HG03565 (cell line): ENCODE measurements around the gene C2orf92.
"Not testable (repeated sequence)": the region's sequence is repeated elsewhere in the genome, so short reads cannot be mapped to it uniquely, and the experiment has no call there.

ENCODE experiments used
- ATAC-seq: cut with Tn5 transposase; IDR thresholded peaks from one replicate; pipeline ENCODE4 v1.9.1; 2021; ENCODE audit warnings: mild to moderate bottlenecking, moderate library complexity; ENCODE audit not compliant: unreplicated experiment

Gene C2orf92

DNA sequence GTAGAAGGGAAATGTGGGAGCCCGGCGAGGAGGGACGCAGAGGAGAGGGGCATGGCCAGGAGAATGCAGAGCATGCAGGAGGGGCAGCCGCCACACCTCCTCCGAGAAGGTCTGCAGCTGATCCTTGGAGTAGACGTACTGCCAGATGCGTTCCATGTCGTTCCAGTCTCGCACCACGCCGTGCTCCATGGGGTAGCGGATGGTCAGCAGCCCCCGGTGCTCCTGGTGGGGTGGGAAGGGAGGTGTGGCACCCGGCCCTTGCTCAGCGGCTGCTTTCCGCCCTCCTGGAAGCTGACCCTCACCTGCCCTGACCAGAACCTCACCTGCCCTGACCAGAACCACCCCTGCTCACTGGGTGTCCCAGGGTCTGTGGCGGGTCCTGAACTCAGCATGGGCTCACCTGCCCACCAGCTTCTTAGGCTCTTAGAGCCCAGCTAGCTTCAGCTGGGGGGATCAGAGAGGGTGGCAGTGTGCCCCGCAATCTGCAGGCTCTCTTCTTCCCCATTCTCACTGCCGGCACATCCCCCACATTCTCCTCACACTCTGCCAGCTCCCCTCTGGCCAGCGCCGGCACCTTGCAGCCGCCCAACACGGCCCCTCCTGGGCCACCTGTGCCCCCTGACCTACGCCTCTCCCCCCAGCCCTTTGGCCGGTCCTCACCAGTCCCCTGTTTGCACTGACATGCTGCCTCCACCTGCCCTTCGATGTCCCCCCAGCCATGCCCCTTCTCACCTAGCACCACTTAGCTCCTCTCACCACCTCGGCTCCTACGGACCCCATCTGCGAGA is 10.1 kb upstream of the C2orf92 start:
- no peak for ATAC-seq

DNA sequence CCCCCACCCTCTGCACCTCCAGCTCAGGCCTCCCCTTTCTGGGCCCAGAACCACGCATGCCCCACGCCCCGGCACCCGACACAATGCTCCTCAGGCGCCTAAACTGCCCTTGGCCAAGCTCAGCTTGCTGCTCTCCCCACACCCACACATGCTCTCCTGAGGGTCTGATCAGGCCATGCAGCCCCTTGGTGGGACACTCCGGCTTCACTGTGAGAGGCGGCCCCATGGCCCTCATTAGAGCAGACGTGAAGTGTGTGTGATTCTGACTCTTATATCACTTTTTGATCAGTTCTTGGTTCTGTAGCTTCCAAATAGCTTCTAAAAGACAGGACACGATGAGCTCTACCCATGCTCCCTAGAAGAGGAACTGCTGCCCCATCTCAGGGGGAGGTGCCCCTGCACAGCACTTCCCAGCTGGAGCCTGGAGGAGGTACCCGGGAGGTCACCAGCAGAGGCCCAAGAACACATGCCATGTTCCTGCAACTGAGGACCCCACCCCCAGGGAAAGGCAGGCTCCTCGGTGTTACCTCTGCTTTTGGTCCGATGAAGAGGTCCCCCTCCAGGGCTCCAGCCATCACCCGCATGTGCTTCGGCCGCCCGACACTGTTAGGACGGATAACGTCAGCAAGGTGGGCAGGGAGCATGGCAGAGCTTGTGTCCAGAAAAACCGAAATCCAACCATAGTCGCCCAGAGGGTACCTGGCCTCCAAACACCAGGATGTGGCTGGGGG is 9.3 kb upstream of the C2orf92 start:
- ATAC-seq, result no peak

DNA sequence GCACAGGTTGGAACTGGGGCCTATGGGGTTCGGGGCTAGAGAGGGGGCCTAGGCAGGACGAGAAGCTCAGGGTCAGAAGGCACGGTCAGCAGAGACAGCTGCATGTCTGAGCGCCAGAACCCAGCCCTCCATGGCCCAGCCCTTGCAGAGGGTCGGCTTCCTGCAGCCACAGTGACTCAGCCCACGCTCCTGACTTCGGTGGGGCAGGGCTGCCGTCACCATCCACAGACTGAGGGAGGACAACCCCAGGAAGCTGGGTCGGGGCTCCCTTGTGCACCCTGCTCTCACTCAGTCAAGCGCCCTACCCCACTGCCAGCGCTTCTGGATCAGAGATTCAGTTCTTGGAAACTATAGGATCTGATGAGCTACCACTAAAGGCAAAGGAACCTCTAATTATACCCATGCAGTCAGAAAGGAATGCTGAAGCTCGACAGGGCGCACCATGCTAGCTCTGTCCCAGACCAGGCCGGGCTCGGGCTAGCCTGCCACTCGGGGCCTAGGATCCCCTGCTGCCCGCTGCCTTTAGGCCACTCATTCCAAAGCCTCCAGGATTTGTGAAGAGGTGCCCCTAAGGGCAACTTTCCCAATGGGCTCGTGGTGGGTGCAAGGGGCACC is 8.6 kb upstream of the C2orf92 start:
- ATAC-seq, result no peak

DNA sequence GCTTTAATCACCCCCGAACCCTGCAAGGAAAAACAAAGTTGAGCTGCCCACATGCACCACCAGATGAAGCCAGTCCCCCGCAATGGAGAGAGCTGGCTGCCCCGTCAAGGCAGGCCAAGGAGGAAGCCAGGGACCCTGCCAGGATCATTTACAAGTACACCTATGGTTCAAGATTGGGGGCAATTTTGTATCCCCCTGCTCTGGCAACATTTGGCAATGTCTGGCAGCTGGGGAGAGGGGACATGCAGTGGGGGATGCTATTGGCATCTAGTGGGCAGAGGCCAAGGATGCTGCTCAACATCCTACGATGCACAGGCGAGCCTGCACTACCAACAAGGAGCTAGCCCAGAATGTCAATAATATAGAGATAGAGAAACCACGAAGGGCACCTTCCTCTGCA is 7.6 kb upstream of the C2orf92 start:
- no peak for ATAC-seq

DNA sequence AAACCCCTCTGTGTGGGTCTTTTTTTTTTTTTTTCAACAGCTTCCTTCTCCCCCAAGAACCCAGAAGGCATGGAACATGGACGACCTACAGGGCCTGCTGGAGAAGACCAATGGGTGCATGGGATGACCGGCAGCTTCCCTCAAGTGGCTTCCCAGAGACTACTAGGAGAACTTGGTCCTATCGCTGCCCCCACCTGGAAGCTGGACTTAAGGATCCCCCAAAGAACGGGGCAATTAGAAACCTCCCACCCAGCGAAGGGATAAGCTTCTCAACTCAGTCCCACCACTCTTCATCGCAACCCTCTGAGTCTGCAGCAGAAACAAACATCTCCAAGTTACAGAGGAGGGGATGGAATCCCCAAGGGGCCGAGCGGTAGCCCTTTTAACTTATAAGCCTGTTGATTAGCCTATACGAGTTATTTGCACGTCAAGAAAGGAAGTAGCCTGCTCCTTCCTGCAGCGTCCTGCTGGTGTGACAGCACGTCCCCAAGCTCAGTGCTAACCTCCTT is 7.1 kb upstream of the C2orf92 start:
- ATAC-seq, result no peak

DNA sequence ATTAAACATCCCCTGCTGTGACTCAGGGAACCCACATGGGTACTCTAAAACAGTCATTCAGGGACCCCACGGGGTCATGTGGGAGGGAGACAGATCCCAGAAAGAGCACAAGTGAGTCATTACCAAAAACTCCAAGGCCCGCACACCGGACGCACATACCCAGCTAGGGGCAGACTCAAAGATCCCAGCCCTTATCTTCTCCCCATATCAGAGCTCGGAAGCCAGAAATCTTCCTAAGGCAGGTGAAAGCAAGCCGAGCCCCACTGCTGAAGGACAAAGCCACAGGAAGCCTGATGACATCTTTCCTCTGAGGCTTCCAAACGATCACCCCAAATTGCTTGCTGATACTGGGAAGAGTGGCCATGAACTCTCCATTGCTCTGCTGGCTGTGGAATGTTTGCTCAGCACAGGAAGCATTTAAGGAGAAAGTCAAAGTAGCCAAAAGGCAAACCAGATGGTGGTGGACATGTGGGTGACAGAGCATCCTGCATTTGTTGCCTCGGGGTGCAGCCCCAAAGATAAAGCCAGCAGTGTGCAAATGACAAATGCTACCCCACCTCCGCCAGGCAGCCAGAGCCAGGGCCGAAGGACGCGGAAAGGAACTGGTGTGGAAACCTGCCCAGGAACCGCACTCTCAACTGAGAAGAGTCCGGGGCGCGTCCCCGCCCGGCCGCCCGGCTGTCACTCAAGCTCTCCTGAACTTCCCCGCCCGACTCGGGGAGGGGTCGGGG is 6.5 kb upstream of the C2orf92 start:
- ATAC-seq, result peak; percentile 25

DNA sequence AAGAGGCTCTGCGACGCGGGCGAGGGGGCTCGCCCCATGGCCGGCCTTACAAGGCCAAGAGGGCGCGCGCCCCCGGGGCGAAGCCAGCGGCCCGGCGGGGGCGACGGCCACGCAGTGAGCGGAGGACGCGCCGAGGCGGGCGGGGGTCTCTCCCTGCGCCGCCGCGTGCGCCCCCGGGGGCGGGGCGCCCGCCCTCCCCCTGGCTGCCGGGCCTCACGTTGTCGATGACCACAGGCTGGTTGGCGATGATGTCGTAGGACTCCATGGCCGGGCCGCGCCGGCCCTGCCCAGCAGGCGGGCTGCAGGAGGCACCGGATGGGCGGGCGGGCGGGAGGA is 5.9 kb upstream of the C2orf92 start:
- no peak for ATAC-seq

DNA sequence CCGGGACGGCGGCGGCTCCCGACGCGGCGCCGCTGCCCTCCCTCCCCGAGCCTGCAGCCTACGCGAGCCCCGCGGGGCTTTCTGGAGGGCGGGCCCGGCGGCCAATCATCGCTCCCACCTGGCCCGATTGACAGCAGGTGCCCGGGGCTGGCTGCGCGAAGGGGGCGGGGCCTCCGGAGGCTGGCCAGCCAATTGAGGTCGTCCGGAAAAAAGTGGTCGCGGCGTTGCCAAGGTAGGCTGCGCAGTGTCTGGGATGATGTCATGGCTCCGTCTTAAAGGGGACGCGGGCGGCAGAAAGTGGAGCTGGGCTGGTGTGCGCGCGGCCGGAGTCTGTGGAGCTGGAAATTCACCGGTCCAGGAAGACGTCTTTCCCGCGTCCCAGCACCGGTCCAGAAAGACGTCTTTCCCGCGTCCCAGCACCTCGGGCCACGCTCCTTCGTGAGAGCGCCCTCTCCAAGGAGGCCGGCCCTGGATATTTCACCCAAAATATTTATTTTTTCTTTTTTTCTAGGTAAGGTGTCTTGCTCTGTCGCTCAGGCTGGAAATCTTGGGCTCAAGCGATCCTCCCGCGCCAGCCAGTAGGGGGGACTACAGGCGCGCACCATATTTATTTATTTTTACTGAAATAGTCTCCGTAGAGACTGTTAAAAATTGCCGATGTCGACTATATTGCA is 5.4 kb upstream of the C2orf92 start, which contains the start of gene ACTR1B:
ACTR1B (minus strand) TSS at position 83 of the 674 bp plus-strand sequence. CDS start 154 bp downstream, outside the sequence.
- peak; percentile 86 for ATAC-seq

DNA sequence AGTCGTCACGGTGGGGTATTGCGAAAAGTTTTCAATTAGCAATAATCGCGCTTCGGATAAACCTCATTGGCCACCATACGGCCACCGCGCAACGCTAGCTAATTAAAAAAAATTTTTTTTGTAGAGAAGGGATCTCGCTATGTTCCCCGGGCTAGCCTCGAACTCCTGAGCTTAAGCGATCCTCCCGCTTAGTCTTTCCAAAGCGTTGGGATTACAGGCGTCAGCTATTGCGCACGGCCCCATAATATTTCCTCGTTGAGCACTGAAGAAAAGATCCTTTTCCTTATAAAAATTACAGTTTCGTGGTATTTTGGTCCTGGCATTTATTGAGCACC is 4.9 kb upstream of the C2orf92 start:
- no peak for ATAC-seq

DNA sequence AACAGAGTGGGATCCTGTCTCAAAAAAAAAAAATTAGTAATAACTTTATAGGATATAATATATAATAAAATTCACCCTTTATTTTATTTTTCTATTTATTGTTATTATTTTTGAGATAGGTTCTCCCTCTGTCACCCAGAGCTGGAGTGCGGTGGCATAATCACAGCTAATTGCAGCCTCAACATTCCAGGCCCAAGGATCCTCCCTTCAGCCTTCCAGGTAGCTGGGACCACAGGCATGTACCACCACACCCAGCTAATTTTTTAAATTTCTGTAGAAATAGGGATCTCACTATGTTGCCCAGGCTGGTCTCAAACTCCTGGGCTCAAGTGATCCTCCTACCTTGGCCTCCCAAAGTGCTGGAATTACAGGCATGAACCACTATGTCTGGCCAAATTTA is 958 bp downstream of the C2orf92 start:
- no peak for ATAC-seq

DNA sequence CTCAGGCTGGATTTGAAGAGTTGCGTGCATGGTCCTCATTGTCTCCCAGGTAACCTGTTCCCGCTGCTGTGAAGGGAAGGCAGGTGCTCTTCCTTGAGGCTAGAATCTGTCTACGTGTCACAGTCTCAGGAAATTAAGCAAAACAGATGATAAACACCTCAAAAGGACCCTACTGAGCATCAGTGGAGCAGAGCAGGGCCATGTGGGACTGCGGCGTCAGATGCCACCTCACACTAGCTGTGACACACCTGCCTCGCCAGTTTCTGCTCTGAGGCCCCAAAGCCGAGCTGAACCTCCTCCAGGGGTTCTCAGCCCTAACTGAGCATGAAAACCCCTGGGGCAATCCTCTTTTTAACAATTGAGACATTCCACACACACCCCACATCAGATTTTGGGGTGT is 2.0 kb downstream of the C2orf92 start:
- no peak for ATAC-seq

DNA sequence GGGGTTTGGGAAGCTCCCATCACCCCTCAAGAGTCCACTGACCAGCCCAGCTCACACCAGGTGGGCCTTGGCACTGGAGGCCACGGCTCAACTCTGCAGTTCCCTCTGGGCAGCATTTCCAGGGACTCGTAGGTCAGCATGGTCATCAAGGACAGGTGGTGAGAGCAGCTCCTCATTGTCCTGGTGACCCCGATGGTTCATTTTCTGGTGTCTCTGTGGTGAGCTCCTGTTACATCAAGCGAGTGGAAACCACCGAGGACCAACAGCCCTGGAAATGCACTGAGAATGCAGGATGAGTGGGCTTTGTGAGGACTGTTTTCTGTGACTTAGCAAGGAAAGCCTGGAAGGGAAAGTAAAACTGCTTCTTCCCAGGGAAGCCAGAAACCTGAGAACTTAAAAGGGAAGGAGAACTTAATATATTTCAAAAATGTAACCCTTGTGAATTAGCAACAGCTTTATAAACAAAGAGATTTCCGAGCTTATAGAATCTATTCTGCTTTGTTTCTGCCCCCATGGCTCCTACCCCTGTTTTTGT is 3.2 kb downstream of the C2orf92 start:
- not testable (repeated sequence) for ATAC-seq

DNA sequence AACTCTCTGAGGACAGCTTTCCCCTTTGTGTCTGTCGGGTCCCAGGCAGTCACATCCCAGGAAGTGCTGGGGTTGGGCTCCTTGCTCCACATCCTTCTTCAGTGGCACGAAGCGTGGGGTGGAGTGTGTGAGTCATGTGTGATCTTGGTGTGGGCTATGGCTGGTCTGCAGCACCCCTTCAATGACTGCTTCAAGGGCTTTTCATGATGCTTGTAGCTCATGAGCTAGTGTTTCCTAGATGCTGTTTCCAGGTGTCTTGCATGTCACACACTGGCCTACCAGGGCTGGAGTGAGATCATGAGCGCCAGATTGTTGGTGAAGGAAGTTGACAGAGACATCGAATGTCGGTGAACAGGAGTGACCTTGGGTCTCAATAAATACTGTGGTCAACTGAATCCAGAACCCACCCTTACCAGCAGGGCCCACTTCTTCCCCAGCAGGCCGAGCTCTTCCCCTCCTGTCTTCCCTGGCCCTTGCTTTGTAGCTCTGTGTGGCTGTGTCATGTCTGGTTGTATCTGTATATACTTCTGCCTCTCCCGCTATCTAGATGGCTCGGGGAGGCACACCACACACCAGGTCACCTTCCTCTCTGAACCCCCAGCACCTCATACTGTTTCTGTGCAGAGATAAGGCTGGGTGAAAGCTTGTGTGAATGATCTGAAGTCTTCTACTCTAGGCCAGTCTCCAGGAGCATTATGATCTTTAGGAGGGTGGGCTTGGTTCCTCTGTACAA is 3.8 kb downstream of the C2orf92 start:
- no peak for ATAC-seq

DNA sequence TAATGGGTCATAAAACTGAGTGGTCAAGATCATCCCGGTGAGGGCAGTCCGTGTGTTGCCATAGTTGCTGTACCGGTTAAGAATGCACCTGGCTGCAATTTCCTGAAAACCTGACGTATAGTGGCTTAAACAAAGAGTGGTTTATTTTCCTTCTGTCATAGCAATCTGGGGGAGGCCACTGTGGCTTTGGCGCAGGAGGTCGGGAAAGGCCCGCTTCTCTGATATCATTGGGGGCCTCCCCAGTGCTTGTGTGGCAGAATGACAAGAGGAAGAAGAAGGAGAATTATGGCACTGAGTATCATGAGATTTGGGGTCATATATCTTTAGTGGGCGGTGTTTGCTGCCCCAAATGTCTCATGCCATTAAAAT is 4.4 kb downstream of the C2orf92 start:
- no peak for ATAC-seq

DNA sequence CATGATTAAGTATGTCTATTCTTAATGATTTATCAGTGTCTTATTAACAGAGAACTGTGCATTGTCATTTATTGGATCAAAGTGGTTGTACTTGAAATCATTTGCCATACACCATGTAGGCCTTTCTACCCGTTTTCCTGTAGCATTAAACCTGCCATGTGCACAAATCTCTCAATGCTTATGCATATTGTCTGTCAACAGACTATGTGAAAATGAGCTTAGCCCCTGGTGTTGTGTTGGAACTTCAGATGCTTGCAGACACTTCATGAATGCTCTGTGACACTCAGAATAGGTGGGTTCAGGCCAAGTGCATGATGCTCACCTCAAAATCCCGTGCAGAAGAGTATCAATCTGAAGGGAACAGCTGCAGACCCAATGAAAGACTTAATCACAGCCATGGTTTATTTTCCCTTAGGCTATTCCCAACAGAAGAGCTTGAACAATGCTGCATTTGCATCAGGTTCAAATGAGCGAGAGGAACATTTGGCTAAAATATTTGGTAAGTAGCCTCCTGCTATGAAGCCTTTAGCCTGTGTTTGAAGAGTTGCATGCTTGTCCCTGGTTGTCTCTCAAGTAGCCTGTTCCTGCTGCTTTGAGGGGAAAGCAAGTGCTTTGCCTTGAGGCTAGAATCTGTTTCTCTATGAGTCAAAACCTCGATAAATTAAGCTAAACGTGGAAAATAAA is 6.1 kb downstream of the C2orf92 start:
- no peak for ATAC-seq

DNA sequence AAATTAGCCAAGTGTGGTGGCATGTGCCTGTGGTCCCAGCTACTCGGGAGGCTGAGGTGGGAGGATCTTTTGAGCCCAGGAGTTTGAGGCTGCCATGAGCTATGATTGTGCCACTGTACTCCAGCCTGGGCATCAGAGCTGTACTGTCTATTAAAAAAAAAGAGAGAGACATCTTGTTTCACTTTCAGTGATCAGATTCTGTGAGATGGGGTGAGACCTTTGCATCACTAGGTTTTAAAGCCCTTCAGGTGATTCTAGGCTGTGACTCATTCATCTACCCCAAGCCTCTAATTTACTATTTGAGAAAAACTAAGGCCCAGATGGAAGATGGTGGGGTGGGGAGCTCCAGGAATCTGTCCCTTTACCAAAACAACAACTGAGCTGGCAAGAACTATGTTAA is 7.1 kb downstream of the C2orf92 start:
- no peak for ATAC-seq

DNA sequence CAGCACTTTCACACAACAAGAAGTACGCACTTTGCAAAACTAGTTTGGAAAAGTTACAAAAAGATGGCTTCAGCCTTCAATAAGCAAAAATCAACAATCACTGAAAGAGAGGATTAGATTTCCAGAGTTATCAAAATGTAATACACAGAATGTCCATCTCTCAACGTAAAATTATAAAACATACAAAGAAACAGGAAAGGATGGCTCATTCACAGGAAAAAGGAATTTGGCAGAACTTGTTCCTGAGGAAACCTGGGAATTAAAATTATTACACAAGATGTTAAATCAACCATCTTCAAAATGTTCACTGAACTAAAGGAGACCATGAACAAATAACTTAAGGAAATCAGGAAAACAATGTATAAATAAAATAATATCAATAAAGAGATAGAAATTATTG is 8.0 kb downstream of the C2orf92 start:
- no peak for ATAC-seq

DNA sequence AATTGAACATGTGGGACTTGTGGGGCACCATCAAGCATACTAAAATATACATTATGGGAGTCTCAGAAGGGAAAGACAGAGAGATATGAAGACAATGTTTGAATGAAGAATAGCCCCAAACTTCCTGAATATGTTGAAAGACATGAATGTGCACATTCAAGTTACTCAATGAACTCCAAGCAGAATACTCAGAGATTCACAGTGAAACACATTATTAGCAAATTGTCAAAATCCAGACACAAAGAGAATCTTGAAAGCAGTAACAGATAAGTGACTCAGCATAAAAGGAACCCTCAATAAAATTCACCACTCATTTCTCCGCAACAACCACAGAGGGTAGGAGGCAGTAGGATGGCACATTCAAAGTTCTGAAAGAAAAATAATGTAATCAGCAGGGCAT is 8.8 kb downstream of the C2orf92 start:
- ATAC-seq, result no peak

DNA sequence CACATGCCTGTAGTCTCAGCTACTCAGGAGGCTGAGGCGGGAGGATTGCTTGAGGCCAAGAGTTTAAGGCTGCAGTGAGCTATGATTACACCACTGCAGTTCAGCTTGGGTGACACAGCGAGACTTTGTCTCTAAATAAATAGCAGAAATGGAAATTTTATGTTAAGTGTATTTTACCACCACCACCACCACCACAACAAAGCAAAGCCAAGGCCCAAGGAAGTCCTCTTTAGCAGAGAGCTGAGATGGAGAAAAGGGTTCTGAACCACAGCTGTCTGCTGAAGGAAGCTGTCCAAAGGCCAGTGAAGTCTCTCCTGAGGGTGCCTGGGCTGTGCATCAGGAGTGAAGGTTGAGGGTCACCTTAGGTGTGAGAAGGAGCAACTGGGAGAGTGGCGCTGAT is 17.7 kb downstream of the C2orf92 start:
- not testable (repeated sequence) for ATAC-seq
